ENCODE measurements around the gene OXNAD1.

Gene OXNAD1

DNA sequence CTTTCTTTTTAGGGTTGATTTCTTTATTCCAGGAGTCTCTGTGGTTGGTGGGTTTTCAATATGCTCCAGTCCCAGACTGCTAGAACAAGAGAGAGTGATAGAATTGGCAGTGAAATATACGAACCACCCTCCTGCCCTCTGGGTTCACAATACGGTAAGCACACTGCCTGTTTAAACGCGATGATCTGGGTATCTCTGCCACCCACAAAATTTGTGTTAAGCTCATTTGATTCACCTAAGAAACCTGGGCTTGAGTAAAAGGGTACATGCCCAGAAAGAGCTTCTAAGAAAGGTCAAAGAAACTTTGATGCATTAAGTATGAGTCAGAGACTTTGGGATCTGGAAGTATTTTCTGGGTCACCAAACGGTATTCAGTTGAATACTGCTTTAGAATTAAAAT is 29.8 kb downstream of the OXNAD1 start:
- Histone ChIP-seq H3K9me3 (no peaks in the 10 kb centered on the region), H3K36me3 (replicated peaks) (peaks cover 31% of the 10 kb centered on the region), H3K4me3 (no peak overlapping the region), H3K4me1 (no peaks in the 10 kb centered on the region), H3K27me3 (ENCODE audit: low read depth) (no peaks in the 10 kb centered on the region)
- in situ Hi-C loops (cut with MboI; ENCODE audit: low sequenced_read_pairs): no loop called here
- no peak for DNase-seq (ENCODE audit: low spot score in 2 of 2)

DNA sequence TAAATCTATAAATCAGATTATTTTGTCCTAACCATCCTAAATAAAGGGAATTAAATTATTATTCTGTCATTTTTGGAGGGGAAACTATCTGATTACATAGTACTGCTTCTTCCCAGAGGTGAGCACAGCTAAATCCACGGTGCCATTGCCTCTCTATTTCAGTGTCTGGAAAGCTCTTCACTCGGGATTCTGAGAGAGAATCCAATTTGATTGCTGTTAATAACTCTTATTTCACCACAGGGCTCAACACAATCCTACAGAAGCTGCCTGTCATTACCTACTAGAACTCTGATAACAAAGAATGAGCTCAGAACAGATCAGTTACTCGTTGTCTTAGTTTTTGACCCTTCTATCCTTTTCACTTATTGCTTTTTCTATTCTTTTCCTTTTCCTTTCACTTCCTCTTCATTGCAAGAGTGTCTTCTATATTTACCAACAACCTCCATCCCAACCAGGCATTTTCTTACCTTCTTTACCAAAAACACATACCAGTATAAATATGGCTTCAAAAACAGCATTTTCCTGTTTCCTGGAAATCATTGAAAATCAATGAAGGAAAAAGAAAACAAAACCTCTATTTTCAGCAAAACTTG is 30.4 kb downstream of the OXNAD1 start:
- Histone ChIP-seq H3K36me3 (replicated peaks) (peaks cover 31% of the 10 kb centered on the region), H3K4me1 (no peaks in the 10 kb centered on the region), H3K4me3 (no peak overlapping the region), H3K9me3 (no peaks in the 10 kb centered on the region), H3K27me3 (ENCODE audit: low read depth) (no peaks in the 10 kb centered on the region)
- in situ Hi-C loops (cut with MboI; ENCODE audit: low sequenced_read_pairs): no loop called here
- no peak for DNase-seq (ENCODE audit: low spot score in 2 of 2)

DNA sequence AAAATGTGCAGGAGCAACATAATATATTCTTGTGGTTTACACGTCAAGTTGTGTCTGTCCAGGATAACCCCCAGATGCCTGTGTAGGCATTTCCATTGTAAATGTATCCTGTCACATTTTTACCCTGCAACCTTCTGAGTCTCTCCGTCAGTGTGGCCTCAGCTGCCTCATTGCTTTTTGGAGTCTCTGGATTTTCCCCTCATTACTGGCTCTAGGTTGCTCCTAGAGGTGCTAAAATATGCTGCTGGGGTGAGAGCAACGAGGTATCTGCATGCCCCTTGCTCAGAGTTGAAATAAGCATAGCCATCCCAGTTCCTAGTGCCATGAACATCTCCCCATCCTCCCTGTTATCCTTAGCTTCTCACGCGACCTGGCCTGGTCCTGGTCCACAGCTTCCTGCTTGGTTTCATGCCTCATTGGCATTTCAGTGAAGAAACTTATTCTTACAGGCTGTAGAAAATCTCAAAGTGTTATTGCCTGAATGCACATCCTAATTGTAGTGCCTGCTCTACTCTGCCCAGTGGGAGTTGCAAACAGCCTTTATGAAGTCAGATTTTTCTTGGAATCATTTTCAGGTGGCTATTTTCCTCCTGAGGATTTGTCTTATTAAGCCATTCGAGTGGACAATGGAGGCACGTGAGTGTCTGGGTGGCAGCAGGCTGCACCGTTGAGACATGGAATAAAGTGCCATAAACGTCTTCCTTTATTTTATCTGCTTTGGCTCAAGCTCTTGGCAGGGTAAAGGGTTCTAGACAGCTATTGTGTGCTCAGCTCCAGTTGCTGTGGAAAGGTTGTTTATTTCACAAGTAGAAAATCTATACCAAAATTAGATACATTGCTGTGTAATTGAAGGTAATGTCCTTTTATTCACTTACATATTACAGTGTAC is 33.2 kb downstream of the OXNAD1 start:
- DNase-seq (ENCODE audit: low spot score in 2 of 2): no peak
- H3K4me1 ChIP-seq: no peaks in the 10 kb centered on the region
- no peaks in the 10 kb centered on the region for H3K27me3 ChIP-seq (ENCODE audit: low read depth)
- in situ Hi-C loops (cut with MboI; ENCODE audit: low sequenced_read_pairs): no loop called here
- H3K36me3 ChIP-seq (replicated peaks): peaks cover 33% of the 10 kb centered on the region
- H3K4me3 ChIP-seq: no peak overlapping the region
- H3K9me3 ChIP-seq: no peaks in the 10 kb centered on the region

DNA sequence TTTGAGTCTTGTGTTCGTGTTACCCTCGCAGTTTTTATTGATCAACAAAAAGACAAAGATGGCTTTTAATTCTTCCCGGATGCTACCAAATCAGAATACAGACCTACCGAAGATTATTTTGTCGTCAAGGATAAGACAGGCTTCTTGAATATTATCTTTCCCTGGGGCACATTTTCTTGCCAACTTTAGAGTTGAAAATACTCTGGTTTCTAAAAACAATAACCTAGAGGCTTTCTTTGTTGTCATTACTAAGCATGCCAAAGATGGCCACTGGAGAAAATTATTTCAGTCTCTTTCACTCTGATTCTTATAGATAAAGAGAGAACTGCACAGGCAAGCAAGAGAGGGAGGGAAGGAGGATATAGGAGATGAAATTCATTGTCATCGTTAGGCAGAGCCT is 33.9 kb downstream of the OXNAD1 start:
- no peak for DNase-seq (ENCODE audit: low spot score in 2 of 2)
- Histone ChIP-seq H3K36me3 (replicated peaks) (peaks cover 29% of the 10 kb centered on the region), H3K4me3 (no peak overlapping the region), H3K4me1 (no peaks in the 10 kb centered on the region), H3K9me3 (no peaks in the 10 kb centered on the region), H3K27me3 (ENCODE audit: low read depth) (no peaks in the 10 kb centered on the region)
- in situ Hi-C loops (cut with MboI; ENCODE audit: low sequenced_read_pairs): no loop called here

DNA sequence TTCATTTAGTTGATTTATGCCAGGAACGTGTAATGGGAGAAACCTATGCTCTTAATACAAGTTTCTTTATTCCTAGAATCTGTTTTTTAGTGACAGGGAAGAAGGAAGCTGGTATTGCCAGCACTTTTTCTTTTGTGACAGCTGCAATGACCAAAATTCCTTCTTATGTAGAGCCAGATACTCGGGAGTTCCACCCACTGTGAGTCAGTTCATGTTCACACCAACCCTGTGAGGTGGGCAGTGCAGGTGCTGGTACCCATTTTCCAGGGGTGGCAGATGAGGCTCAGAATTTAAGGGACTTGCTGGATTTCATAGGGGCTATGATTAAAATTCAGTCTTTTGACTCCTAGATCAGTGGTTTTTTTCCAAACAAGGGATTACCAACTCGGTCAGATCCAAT is 34.7 kb downstream of the OXNAD1 start:
- DNase-seq (ENCODE audit: low spot score in 2 of 2): no peak
- in situ Hi-C loops (cut with MboI; ENCODE audit: low sequenced_read_pairs): no loop called here
- H3K27me3 ChIP-seq (ENCODE audit: low read depth): no peaks in the 10 kb centered on the region
- no peaks in the 10 kb centered on the region for H3K9me3 ChIP-seq
- peaks cover 27% of the 10 kb centered on the region for H3K36me3 ChIP-seq (replicated peaks)
- no peak overlapping the region for H3K4me3 ChIP-seq
- no peaks in the 10 kb centered on the region for H3K4me1 ChIP-seq

DNA sequence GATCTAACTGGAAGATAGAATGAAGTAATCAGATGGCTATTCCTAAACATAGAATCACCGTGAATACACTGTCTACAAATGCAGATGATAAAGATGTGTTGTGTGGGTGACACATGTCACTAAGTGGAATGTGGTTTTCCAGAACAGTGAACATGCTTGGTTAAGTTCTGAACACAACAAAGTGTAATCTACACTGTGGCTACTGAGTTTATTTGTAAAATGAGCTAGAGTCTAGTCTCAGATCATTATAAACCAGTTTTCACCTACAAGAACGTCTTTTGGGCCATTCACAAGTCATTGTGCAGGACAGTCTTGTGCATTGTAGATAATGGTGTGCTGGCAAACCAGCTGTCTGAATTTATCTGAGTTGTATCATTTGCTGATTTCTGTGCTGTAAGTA is 35.3 kb downstream of the OXNAD1 start:
- Histone ChIP-seq H3K4me1 (no peaks in the 10 kb centered on the region), H3K36me3 (replicated peaks) (peaks cover 21% of the 10 kb centered on the region), H3K9me3 (no peaks in the 10 kb centered on the region), H3K4me3 (no peak overlapping the region), H3K27me3 (ENCODE audit: low read depth) (no peaks in the 10 kb centered on the region)
- no peak for DNase-seq (ENCODE audit: low spot score in 2 of 2)
- in situ Hi-C loops (cut with MboI; ENCODE audit: low sequenced_read_pairs): no loop called here

DNA sequence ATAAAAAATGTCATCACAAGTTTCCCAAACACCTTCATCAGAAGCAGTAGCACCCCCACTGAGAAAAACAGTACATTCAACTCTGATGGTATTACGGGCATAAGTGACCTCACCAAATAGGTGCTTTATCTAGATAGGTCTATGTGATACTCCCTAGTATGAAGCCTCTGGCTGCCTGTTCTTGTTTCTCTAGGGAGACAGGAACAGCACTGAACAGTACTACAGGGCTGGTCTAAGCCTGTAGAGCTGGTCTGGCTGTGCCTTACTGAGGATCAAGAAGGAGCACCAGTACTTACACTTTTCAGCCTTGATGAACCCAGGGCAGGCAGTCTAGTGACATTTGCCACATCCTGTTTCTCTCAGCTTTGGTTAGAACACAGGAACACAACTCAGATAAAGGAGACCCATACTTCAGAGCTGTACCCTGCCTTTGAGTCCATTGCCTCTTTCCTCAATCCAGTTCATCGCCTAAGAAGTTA is 35.9 kb downstream of the OXNAD1 start:
- H3K9me3 ChIP-seq: no peaks in the 10 kb centered on the region
- H3K4me3 ChIP-seq: no peak overlapping the region
- H3K27me3 ChIP-seq (ENCODE audit: low read depth): no peaks in the 10 kb centered on the region
- no peak for DNase-seq (ENCODE audit: low spot score in 2 of 2)
- H3K4me1 ChIP-seq: no peaks in the 10 kb centered on the region
- in situ Hi-C loops (cut with MboI; ENCODE audit: low sequenced_read_pairs): no loop called here
- peaks cover 17% of the 10 kb centered on the region for H3K36me3 ChIP-seq (replicated peaks)

DNA sequence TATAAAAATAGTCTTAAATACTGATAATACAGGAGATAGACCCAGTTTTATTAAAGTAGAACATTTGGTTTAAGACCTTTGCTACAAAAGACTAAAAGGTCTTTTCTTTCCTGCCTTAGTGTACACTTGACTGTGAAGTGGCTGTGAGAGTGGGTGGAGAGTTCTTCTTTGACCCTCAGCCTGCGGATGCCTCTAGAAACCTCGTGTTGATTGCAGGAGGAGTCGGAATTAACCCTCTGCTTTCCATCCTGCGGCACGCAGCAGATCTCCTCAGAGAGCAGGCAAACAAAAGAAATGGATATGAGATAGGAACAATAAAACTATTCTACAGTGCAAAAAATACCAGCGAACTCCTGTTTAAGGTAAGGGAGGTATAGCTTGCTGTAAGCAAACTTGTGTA is 36.5 kb downstream of the OXNAD1 start:
- no peaks in the 10 kb centered on the region for H3K9me3 ChIP-seq
- DNase-seq (ENCODE audit: low spot score in 2 of 2): no peak
- H3K4me1 ChIP-seq: no peaks in the 10 kb centered on the region
- no peaks in the 10 kb centered on the region for H3K27me3 ChIP-seq (ENCODE audit: low read depth)
- H3K4me3 ChIP-seq: no peak overlapping the region
- in situ Hi-C loops (cut with MboI; ENCODE audit: low sequenced_read_pairs): no loop called here
- H3K36me3 ChIP-seq (replicated peaks): peaks cover 12% of the 10 kb centered on the region

DNA sequence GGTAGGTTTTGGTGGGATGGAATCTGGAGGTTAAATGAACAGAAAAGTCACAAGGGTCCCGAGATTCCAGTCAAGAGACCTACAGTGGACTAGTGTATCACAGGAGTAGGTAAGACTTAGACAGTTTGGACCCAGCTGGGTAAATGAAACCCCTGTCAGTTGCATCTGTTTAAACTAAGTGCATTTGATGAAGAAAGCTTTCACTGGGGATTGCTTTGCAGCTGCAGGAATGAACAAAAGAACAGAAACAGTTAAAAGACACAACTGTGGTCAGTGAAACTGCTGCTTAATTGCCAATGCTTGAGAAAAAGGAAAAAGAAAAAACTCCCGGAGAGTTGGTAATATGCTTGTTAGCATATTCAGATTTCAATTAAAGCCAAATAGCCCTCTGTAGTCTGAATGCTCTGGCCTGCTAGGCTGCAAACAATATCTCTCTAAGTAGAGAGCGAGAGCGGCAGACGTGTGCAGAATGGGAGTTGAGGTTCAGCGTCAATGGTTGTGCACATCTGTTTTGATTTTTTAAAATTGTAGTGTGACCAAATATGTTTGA is 37.1 kb downstream of the OXNAD1 start:
- Histone ChIP-seq H3K9me3 (no peaks in the 10 kb centered on the region), H3K36me3 (replicated peaks) (peaks cover 11% of the 10 kb centered on the region), H3K4me1 (no peaks in the 10 kb centered on the region), H3K27me3 (ENCODE audit: low read depth) (no peaks in the 10 kb centered on the region), H3K4me3 (no peak overlapping the region)
- no peak for DNase-seq (ENCODE audit: low spot score in 2 of 2)
- in situ Hi-C loops (cut with MboI; ENCODE audit: low sequenced_read_pairs): no loop called here

DNA sequence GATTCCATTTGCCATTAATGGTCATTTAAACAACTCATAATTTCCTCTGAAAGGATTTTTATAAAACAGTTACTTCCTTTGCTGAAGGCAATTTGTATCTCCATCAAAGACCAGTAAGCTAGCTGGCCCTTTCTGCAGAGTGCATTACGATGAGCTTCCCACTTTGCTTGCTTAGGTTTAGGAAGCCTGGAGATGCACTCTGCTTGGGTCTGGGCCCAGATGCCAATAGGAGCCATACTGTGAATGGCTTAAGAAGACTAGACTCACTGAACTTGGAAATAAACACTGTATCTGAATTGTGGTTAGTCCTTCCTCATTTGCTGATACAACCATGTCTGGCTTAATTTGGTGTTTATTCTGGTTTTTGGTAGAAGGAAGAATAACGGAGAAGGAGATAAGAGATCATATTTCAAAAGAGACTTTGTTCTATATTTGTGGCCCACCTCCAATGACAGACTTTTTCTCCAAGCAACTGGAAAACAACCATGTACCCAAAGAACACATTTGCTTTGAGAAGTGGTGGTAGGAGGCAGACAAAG is 38.1 kb downstream of the OXNAD1 start:
- H3K36me3 ChIP-seq (replicated peaks): peaks cover 9% of the 10 kb centered on the region
- H3K27me3 ChIP-seq (ENCODE audit: low read depth): no peaks in the 10 kb centered on the region
- H3K9me3 ChIP-seq: no peaks in the 10 kb centered on the region
- in situ Hi-C loops (cut with MboI; ENCODE audit: low sequenced_read_pairs): no loop called here
- no peak overlapping the region for H3K4me3 ChIP-seq
- no peak for DNase-seq (ENCODE audit: low spot score in 2 of 2)
- no peaks in the 10 kb centered on the region for H3K4me1 ChIP-seq

DNA sequence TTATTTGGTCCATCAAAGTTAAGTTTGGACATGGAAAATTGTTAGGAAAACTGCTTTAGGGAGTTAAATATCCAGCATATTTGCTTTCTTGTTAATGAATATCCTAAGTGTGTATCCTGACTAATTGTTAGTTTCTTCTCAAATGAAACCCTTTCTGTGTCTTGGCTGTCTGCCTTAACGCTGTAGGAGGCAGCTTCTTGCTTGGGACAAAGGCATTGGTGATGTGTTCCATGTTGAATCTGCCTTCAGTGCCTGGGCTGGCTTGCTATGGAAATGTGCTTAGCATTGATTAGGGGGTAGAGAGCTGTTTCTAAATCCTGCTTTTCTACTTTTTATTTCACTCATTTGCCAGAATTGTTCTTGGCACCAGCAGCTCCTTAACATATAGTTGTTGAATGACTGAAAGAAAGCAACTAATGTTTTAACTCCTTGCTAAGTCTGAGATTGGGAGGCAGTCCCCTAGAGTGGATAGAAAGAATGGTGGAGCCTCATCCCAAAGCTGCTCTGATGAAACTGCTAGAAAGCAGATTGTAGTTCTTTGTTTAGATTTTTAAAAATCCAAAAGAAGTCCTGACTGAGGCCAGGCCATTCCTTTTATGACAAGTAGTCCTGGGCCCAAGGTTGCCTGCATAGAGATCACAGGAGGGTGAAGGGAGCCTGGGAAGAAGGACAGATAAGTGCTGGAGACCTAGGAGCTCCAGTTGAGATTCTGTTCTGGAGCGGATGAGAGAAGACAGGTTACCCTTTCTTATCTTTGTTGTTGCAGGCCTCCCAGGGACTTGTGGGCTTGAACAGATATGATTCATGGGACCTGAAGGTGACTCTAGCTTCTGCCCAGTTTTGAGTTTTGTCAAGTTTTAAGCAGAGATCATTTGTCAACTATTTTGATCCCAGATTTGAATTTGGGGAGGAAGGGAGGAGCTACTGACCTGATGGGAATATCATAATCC is 39.3 kb downstream of the OXNAD1 start:
- no peaks in the 10 kb centered on the region for H3K9me3 ChIP-seq
- no peaks in the 10 kb centered on the region for H3K27me3 ChIP-seq (ENCODE audit: low read depth)
- DNase-seq (ENCODE audit: low spot score in 2 of 2): no peak
- no peaks in the 10 kb centered on the region for H3K4me1 ChIP-seq
- in situ Hi-C loops (cut with MboI; ENCODE audit: low sequenced_read_pairs): no loop called here
- H3K36me3 ChIP-seq (replicated peaks): peaks cover 9% of the 10 kb centered on the region
- H3K4me3 ChIP-seq: no peak overlapping the region

DNA sequence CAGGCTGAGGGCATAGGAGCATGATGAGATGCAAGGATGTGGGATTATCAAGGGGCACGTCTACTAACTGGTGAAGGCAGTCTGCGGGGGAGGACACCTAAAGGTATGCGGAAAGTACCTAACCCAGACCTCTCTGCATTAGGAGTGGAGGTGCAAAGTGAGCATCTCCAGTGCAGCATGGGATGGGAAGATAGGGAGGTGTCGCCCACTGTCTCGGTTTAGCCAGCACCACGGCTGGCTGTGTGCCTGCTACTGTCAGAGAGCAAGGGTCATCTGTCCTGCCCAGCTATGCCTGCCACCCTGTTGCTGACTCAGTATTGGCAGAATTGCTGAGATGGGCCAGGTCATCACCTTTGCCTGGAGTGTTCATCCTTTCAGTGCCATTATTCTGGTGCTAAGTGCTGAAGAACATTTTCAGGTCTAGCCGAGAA is 40.1 kb downstream of the OXNAD1 start:
- Histone ChIP-seq H3K4me1 (no peaks in the 10 kb centered on the region), H3K9me3 (no peaks in the 10 kb centered on the region), H3K27me3 (ENCODE audit: low read depth) (no peaks in the 10 kb centered on the region), H3K36me3 (replicated peaks) (peaks cover 9% of the 10 kb centered on the region), H3K4me3 (no peak overlapping the region)
- DNase-seq (ENCODE audit: low spot score in 2 of 2): no peak
- in situ Hi-C loops (cut with MboI; ENCODE audit: low sequenced_read_pairs): no loop called here

DNA sequence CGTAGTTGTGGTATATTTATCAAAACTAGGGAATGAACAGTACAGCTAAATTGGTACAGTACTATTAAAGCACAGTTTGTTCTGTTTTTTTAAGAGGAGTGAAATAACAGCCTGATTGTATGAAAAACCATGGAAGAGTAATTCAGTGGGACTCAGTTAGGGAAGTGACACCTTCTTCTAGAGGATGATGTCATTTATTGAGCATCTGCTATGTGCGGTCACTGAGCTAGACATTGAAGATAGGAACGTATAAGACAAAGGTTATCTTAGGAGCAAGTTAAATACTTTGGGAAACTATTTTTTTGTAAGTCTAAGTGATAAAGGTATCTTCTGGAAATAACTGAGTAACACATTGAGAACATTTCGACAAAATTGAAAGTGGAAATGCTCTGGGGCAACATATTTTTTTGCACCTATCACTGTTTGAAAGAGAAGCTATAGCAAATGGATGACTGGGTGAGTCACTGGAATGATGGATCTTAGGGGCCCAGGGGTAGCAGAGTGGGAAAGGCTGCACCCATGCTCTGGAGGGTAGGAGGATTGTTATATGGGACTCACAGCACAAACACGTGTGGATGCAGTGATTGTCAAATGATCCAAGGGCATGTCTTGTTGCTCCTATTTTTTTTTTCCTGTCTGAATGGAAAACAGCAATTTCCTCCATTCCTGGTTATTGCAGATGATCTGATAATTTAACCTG is 43.0 kb downstream of the OXNAD1 start:
- in situ Hi-C loops (cut with MboI; ENCODE audit: low sequenced_read_pairs): no loop called here
- Histone ChIP-seq H3K9me3 (no peaks in the 10 kb centered on the region), H3K27me3 (ENCODE audit: low read depth) (no peaks in the 10 kb centered on the region), H3K36me3 (replicated peaks) (peaks cover 3% of the 10 kb centered on the region), H3K4me3 (no peak overlapping the region), H3K4me1 (no peaks in the 10 kb centered on the region)
- no peak for DNase-seq (ENCODE audit: low spot score in 2 of 2)
